GM19452 (cell line): Measurements from ENCODE around the gene DNAAF1.
"Not testable (repeated sequence)": the region's sequence is repeated elsewhere in the genome, so short reads cannot be mapped to it uniquely, and the experiment has no call there.

Source experiments
- ATAC-seq: cut with Tn5 transposase; IDR thresholded peaks from one replicate; pipeline ENCODE4 v1.9.1; 2021; ENCODE audit not compliant: unreplicated experiment

DNAAF1 gene

DNA sequence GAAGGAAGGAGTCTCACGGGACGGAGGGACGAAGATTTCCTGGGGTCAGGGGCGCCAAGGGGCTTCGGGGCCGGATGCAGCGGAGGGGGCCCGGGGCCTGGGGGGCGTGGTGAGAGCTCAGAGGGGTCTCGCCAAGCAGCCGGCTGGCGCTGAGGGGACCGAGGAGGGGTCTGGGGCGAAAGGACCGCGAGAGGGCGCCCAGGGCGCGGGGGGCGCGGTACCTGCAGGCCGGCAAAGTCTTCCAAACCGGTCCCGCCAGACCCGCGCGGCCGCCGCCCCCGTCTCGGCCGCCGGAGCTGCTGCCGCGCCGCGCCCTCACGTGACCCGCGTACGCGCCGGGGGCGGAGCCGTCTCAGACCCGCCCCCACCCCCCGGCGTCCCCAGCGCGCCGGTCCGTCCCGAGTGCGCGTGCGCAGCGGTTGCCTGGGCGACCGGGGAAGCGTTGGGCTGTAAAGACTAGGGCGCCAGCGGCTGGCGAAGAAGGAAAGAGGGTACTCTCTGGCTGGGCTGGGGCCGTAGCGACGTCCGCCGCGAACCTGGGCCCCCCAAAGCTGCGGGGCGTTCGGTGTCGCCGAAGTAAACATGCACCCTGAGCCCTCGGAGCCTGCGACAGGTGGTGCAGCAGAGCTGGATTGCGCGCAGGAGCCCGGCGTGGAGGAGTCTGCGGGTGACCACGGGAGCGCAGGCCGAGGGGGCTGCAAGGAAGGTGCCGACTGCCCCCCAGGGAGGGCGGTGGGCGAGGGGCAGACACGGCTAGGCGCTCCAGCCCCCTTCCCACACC is at the start of gene DNAAF1, which contains the start of gene HSDL1:
Gene DNAAF1, plus strand, starts transcription at position 450 of the 781 bp plus-strand sequence. Its CDS starts 133 bp downstream, at position 583.
Gene HSDL1, minus strand, starts transcription at position 319 of the 781 bp plus-strand sequence. CDS start 13,856 bp downstream, outside the sequence.
- ATAC-seq = peak; percentile 77

DNA sequence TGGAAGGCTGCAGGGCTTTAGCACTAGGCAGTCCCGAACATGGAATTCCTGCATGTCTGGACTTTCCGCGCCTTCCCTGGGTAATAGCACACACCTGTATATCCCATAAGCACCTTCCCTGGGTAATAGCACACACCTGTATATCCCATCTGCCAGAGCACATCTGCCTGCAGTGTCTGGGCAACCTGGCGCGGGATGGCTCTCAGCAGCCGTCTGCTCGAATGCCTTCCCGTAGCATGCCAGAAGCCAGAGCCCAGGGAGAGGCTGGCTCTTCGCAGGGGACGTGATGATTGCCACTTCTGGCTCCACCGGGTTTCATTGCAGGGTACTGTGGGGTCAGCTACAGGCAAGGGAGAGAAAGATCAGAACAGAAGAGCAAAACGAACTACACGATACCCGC is 49.6 kb upstream of the DNAAF1 start:
- ATAC-seq = no peak

DNA sequence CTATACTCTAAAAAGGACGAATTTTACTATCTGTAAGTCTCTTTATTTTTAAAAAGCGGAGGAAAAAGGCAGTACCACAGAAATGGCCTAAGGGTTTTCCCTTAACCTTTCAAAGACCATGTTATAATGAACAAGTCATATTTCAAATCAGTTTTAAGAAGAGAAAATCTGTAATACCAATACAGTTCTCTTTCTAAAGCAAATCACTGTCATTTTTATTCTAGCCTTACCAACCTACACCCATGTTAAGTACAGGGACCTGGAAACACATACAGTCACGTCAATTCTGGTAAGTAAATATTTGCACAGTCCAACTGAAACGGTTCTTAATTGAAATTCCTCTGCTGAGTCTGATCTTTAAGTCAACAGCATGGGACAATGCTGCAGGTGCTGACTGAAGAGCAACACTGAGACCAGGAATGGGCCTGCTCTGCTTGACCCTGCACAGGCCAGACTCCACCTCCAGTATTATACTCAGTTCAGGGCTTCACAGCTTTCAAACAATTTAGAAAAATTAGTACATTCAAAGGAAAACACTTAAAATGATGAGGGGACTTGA is 48.6 kb upstream of the DNAAF1 start:
- no peak for ATAC-seq

DNA sequence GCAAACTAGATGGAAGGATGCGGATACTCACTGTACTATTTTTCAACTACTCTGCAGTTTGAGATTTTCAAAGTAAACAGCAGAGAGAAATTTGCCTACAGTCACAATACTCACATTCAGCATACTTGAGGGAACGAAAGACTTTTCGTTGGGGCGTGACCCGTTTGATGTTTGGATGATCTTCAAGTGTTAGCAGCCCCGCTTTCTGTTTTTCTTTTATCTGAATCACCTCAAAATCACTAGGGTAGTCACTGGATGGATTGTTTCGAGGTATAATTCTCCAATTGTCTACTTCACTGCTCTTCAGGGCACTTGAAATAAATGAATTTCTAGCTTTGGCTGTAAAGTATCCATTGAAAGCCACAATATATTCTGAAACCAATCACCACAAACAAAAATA is 46.2 kb upstream of the DNAAF1 start:
- ATAC-seq = no peak

DNA sequence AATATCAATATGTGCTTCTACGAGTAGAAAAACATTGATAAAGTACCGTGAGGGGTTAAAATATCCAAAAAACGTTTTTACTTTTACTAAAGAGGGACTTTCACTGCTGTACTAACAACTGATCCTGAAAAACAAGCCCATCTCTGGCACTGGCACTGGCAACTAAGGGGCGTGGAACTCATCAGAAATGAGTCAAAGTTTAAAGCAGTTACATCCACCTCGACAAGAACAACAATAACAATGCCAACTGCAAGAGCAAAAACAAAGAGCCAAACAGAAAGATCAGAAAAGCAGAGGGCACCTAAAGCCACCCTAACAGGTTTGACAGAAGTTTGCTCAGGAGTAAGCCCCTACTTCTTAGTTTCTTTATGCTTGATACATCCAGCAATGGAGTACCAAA is 41.4 kb upstream of the DNAAF1 start:
- no peak for ATAC-seq

DNA sequence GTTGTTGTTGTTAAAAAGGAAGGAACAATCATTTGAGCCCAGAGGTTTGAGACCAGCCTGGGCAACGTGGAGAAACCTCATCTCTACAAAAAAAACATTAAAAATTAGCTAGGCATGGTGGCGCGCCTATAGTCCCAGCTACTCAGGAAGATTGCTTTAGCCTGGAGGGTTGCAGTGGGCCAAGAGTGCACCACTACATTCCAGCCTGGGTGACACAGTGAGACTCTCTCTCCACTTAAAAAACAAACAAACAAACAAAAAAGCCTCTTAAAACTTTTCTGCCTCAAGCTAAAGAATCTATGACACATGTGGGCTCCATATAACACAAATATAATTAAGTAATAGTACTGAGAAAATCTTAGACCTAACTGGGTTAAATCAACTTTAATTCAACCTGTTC is 40.9 kb upstream of the DNAAF1 start:
- no peak for ATAC-seq

DNA sequence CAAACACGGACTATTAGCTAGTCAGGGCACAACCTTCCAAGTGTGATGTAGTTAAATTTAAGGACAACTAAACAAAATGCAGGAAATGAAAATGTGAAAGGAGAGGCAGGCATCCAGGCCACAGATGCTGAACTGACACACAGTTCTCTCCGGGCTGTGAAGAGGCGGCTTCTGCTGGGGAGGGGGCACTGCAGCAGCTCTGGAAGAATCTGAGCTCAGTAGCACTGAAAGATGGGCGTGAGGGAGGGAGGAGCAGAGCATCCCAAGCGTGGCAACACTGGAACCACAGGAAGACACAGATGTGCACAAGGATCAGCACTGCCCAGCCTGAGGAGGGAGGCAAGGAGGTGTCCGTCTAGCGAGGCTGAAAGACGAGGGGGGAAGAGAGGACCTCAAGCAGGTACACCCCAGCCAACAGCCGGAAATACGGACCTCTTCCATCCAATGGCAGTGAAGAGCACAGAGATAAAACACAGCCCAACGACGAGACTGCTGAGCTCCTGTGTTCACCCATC is 39.8 kb upstream of the DNAAF1 start:
- no peak for ATAC-seq

DNA sequence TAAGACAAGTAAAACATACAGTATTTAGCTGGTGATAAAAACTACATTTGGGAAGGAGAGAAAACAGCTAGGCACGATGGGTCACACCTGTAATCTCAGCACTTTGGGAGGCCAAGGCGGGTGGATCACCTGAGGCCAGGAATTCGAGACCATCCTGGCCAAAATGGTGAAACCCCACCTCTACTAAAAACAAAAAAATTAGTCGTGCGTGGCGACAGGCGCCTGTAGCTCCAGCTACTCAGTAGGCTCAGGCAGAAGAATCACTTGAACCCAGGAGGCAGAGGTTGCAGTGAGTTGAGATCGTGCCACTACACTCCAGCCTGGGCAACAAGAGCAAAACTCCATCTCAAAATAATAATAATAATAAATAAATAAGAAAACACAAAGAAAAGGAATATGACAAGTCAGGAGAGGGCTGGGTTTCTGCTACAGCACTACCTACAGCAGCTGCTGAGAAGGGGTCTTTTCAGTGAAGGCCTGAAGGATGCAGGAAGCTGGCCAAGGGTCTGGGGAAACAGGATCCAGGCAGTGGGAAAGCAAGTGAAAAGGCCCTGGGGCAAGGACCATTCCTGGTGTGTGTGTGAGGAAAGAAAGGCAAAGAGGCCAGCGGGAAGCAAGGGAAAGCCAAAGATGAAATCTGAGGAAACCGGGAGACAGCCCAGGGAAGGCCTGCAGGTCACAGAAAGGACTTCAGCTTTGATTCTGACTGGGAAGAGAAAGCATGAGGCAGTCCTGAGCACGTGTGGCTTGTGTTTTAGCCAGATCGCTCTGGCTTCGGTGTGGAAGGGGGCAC is 39.0 kb upstream of the DNAAF1 start:
- ATAC-seq = no peak

DNA sequence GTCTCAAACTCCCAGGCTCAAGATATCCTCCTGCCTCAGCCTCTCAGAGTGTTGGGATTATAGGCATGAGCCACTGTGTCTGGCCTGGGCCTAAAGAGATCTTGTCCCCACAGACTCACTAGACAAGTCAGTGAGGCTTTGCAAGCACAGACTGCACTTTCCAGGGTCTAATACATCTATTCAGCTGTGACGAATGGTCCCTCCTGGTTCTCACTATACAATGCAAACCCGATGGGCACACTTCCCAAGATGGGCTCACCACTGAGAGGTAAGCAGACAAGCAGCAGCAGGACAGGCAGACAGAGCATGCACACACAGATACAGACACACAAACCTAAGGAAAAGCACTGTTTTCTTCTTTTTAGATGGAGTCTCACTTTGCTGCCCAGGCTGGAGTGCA is 37.2 kb upstream of the DNAAF1 start:
- no peak for ATAC-seq

DNA sequence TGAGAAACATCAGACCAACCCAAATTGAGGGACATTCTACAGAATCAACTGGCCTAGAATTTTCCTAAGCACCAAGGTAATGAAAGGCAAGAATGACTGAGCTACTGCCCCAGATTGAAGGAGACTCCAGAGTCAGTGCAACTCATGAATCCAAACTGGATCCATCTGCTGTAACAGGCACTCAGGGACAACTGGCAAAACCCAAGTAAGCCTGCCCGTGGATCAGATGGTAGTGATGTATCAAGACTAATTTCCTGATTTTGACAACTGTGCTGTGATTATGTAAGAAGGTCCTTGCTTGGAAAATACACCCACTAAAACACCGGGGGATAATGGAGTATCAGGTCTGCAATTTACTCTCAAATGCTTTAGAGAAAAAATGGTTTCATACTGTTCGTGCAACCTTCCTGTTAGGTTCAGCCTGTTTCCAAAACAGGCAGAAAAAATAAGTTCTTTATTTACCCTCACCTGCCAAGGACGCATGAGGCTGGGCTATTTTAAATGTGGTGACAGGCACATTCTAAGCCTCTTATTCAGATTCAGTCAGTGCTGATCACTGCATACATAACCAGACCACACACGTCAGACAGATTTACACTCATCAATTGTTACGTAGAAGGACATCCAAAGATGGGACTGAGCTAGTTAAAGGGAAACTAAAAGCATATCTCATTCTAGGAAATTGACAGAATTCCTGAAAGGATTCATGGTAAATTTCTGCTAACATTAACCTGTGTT is 35.3 kb upstream of the DNAAF1 start:
- no peak for ATAC-seq

DNA sequence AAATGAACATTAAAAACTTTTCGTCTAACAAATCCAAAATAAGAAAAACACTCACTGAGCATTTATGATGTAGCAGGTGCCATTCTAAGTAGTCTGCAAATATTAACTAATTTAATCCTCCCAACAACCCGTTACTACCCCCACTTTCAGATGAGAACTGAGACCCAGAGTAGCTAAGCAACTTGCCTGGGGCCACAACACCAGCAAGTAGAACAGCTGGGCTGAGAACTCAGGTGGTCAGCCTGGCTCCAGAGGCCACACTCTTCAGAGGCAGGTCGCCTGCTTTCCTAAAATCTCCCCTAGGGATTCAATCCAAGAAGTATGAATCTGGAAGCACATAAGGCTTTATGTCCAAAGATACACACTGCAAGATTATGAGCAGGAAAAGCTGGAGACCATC is 34.6 kb upstream of the DNAAF1 start:
- no peak for ATAC-seq

DNA sequence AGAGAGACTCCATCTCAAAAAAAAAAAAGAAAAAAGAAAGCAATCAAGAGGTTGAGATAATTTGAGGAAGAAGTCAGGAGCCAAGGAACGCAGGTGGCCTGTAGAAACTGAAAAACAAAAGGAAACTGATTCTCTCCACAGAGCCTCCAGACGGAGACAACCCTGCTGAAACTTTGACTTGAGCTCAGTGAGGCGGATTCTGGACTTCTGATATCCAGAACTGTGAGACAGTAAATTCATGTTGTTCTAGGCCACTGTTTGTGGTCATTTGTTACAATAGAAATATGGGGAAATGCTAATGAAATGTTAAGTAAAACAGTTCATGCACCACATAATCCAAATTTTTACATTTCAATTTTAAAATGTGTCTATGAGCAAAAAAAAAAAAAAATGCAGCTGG is 33.6 kb upstream of the DNAAF1 start:
- no peak for ATAC-seq

DNA sequence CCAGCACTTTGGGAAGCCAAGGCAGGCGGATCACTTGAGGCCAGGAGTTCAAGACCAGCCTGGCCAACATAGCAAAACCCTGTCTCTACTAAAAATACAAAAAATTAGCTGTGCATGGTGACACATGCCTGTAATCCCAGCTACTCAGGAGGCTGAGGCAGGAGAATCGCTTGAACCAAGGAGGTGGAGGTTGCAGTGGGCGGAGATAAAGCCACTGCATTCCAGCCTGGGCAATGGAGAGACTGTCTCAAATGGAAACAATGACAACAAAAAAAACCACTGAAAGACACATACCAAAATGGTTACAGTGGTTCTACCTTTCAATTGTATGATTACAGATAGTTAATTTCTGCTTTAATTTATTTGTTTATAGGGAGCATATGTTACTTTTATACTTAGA is 33.2 kb upstream of the DNAAF1 start:
- ATAC-seq = not testable (repeated sequence)

DNA sequence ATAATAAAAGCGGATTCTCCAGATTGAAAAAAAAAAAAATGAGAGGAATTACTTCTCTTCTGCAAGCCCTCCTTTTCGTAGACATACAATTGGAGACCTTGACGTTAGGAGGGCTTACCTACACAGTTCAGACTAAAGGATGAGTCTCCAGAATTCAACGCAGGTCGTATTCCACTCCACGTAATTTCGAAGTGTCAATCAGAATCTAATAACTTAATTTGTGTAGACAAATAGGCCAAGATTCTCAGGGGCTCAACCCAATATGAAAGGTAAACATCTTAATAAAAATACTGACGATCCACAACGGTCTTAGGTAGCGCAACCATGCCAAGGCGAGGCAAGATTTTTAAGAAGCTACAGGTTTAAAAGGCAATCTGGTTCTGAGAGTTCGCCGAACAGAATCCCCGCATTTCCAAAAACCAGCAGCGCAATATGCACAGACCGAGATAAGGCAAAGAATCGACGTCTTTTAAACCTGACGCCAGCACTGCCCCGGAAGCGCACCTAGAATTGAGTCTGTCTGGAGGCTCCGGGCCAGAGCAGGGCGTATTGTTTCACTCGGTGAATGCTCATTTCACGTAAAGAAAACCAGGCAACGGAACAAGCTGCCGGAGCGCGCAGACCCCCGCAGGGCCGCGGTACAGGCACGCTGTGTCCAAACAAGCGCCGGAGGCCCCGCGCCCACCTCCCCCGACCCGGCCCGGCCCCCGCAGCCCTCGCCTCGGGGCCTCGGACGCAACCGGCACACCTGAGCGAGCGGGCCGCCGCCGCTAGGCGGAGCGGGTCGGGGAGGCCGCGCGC is 29.0 kb upstream of the DNAAF1 start:
- peak; percentile 42 for ATAC-seq

DNA sequence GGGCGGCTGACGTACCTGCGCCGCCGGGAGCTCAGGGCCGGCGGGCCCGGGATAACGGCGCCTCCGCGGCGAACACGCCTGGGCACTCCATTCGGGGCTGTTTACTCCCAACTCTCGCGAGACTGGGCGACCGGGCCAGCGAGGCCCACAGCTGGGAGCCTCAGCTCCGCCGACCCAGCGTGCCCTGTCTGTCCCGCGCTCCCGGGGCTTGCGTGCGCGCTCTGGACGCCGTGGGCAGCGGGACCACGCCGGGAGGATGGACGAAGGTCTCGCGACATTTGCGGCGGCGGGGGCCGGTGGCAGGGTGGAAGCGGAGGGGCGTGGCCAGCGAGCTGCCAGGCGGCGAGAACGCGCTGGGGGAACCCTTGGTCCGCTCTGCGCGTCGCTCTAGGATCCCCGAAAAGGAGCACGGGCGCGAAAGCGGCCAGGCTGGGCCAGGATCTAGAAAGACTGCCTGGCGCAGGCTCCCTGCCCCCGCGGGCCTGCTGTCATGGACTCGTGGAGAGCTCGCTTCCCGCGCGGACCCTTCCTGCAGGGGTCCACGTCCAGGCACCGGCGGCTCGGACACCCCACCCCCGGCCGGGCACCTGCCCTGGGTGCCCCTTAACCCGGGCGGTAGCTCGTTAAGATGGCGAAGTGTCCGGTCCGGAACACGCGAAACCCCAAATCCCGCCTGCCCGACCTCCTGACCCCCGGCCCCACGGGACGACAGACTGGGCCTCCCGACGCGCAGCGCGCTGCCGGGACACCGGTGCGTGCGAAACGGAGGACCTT is 28.2 kb upstream of the DNAAF1 start, which contains the start of gene MBTPS1:
Gene MBTPS1, minus strand, starts transcription at position 223 of the 774 bp plus-strand sequence. CDS start 15,159 bp downstream, outside the sequence.
- ATAC-seq = peak; percentile 89

DNA sequence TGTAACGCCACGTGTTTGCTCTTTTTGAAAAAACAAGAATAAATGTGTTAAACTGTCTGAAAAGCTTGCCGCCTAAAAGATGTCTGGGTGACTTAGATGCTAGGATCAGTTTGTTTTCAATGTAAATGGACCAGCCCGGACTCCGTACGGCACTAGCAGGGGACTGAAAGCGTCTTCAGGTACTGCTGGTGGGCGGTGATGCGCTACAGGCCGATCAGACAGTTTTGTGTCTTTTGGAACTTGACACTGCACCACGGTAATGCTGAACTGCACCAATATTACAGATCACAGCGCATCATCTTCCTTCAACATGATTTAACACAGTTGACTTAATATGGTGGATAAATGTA is 27.6 kb upstream of the DNAAF1 start:
- no peak for ATAC-seq

DNA sequence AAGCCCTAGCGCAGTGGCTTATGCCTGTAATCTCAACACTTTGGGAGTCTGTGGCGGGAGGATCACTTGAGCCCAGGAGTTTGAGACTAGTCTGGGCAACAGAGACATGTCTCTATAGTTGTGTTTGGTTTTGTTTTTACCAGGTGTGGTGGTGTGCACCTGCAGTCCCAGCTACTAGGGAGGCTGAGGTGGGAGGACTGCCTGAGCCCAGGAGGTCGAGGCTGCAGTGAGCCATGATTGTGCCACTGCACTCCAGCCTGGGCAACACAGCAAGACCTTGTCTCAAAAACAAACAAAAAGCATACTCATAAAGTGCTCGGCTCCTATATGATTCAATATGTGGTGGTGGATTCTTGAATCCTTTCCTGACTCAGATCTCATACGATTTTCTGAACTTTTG is 26.8 kb upstream of the DNAAF1 start:
- ATAC-seq = not testable (repeated sequence)

DNA sequence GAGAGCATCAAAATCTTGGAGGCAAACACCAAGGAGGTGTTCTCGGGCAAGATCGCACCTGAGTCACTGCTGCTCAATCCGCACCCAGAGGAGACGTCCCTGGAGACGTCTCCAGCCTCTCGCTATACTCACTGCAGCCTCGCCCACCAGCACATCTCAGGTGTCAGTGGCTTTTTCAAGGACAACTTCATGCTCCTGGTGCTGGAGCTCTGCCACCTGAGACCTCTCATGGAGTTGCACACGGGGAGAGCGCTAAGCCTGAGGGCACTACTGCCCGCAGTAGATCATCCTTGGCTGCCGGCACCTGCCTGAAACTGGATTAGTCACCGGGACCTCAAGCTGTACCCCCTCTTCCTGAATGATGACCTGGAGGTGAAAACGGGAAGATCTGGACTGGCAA is 25.7 kb upstream of the DNAAF1 start:
- no peak for ATAC-seq

DNA sequence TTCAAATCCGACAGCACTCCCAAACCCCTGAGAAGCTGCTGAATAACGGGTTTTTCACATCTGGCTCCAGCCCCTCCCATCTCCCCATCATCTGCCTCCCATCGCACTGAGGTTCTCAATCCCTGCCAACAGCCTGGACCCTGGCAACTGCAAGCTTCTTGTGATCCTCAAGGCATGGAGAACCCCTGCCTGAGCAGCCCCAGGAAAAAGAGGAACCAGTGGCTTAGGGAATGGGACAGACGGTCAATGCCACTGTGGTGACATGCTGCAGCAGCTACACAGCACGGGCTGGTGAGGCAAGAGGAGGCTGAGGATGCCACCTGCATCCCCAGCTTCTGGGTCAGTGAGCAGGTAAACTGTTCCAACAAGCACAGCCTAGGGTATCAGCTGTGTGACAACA is 25.1 kb upstream of the DNAAF1 start:
- no peak for ATAC-seq
